Measurements from ENCODE around the gene RGN. TPM values are rescaled to one million over a fixed set of nuclear protein-coding genes. Genes with fewer than 3 reads are reported as not detected.
"Not testable (repeated sequence)": the region's sequence is repeated elsewhere in the genome, so short reads cannot be mapped to it uniquely, and the experiment has no call there.

RGN gene
- total RNA-seq, 2 experiments from 2014 or later = not detected

- Mint-ChIP-seq H3K4me3 (no peak overlapping the region), H3K9me3 (no peaks in the 10 kb centered on the region), H3K36me3 (ENCODE audit: low read depth) (no peaks in the 10 kb centered on the region), H3K27ac (no peak overlapping the region), H3K27me3 (ENCODE audit: low read depth) (no peaks in the 10 kb centered on the region), H3K4me1 (ENCODE audit: low read depth) (peaks cover 13% of the 10 kb centered on the region)
- intact Hi-C loops (cut with micrococcal nuclease) = loop anchor here (10.0 kb wide), 1 partner anchor 106 kb away; no protein-coding TSS in a partner anchor
- no peak for DNase-seq
- CTCF ChIA-PET = interaction anchor here (0.7 kb wide), 1 partner anchor 54 kb away, joined by 3 read pairs; no protein-coding TSS in a partner anchor
These were observed 13.0 kb downstream of the RGN start for GRCh38 chrX:47091149-47091775.

GRCh38 chrX:47093248-47093647, 15.0 kb downstream of the RGN start:
- Mint-ChIP-seq H3K27me3 (ENCODE audit: low read depth) (no peaks in the 10 kb centered on the region), H3K36me3 (ENCODE audit: low read depth) (no peaks in the 10 kb centered on the region), H3K27ac (no peak overlapping the region), H3K4me1 (ENCODE audit: low read depth) (peaks cover 13% of the 10 kb centered on the region), H3K4me3 (no peak overlapping the region), H3K9me3 (no peaks in the 10 kb centered on the region)
- CTCF ChIA-PET = interaction anchor here (0.7 to 2.3 kb wide), 5 partner anchors 10 to 289 kb away, joined by 4 to 6 read pairs (median 5); no protein-coding TSS in a partner anchor
- peak; percentile 21 for DNase-seq
- intact Hi-C loops (cut with micrococcal nuclease) = loop anchor here (1.0 to 10.0 kb wide), 4 partner anchors 62 to 334 kb away; partner anchors contain the start of gene SLC9A7

GRCh38 chrX:47093860-47094259, 15.6 kb downstream of the RGN start:
- Mint-ChIP-seq H3K27ac (no peak overlapping the region), H3K9me3 (no peaks in the 10 kb centered on the region), H3K4me3 (no peak overlapping the region), H3K36me3 (ENCODE audit: low read depth) (no peaks in the 10 kb centered on the region), H3K27me3 (ENCODE audit: low read depth) (no peaks in the 10 kb centered on the region), H3K4me1 (ENCODE audit: low read depth) (peaks cover 13% of the 10 kb centered on the region)
- no peak for DNase-seq
- CTCF ChIA-PET = interaction anchor here (0.7 to 2.3 kb wide), 4 partner anchors 11 to 290 kb away, joined by 4 to 6 read pairs (median 6); no protein-coding TSS in a partner anchor
- intact Hi-C loops (cut with micrococcal nuclease) = loop anchor here (1.0 to 10.0 kb wide), 4 partner anchors 63 to 335 kb away; partner anchors contain the start of gene SLC9A7

GRCh38 chrX:47097018-47097417, 18.8 kb downstream of the RGN start:
- DNase-seq = no peak
- no peak overlapping the region for H3K27ac Mint-ChIP-seq
- intact Hi-C loops (cut with micrococcal nuclease) = loop anchor here (10.0 kb wide), 1 partner anchor 112 kb away; no protein-coding TSS in a partner anchor
- CTCF ChIA-PET = no interaction called here
- no peaks in the 10 kb centered on the region for H3K4me1 Mint-ChIP-seq (ENCODE audit: low read depth)
- no peak overlapping the region for H3K4me3 Mint-ChIP-seq
- no peaks in the 10 kb centered on the region for H3K9me3 Mint-ChIP-seq
- no peaks in the 10 kb centered on the region for H3K36me3 Mint-ChIP-seq (ENCODE audit: low read depth)
- no peaks in the 10 kb centered on the region for H3K27me3 Mint-ChIP-seq (ENCODE audit: low read depth)

GRCh38 chrX:47098338-47099094, 20.3 kb downstream of the RGN start:
- CTCF ChIA-PET = no interaction called here

GRCh38 chrX:47101206-47101605, 23.0 kb downstream of the RGN start:
- no peaks in the 10 kb centered on the region for H3K36me3 Mint-ChIP-seq (ENCODE audit: low read depth)
- H3K9me3 Mint-ChIP-seq = no peaks in the 10 kb centered on the region
- no peak overlapping the region for H3K27ac Mint-ChIP-seq

More at GRCh38 chrX:47098338-47099094, 20.3 kb downstream of the RGN start:
- H3K4me1 Mint-ChIP-seq (ENCODE audit: low read depth) = no peaks in the 10 kb centered on the region
- intact Hi-C loops (cut with micrococcal nuclease) = loop anchor here (10.0 kb wide), 1 partner anchor 114 kb away; no protein-coding TSS in a partner anchor
- H3K36me3 Mint-ChIP-seq (ENCODE audit: low read depth) = no peaks in the 10 kb centered on the region
- H3K27me3 Mint-ChIP-seq (ENCODE audit: low read depth) = no peaks in the 10 kb centered on the region
- H3K27ac Mint-ChIP-seq = no peak overlapping the region
- no peak overlapping the region for H3K4me3 Mint-ChIP-seq
- no peak for DNase-seq
- no peaks in the 10 kb centered on the region for H3K9me3 Mint-ChIP-seq

GRCh38 chrX:47110936-47111615, 32.8 kb downstream of the RGN start:
- CTCF ChIA-PET; intact Hi-C loops (cut with micrococcal nuclease); H3K4me1 Mint-ChIP-seq (ENCODE audit: low read depth); H3K36me3 Mint-ChIP-seq (ENCODE audit: low read depth); H3K9me3 Mint-ChIP-seq; H3K27ac Mint-ChIP-seq; H3K27me3 Mint-ChIP-seq (ENCODE audit: low read depth); H3K4me3 Mint-ChIP-seq; DNase-seq: not testable (repeated sequence)

More at GRCh38 chrX:47101206-47101605, 23.0 kb downstream of the RGN start:
- intact Hi-C loops (cut with micrococcal nuclease) = no loop called here
- DNase-seq = no peak
- Mint-ChIP-seq H3K4me3 (no peak overlapping the region), H3K27me3 (ENCODE audit: low read depth) (no peaks in the 10 kb centered on the region), H3K4me1 (ENCODE audit: low read depth) (no peaks in the 10 kb centered on the region)
- CTCF ChIA-PET = no interaction called here

- Mint-ChIP-seq H3K4me1 (ENCODE audit: low read depth) (no peaks in the 10 kb centered on the region), H3K36me3 (ENCODE audit: low read depth) (no peaks in the 10 kb centered on the region), H3K4me3 (no peak overlapping the region), H3K27me3 (ENCODE audit: low read depth) (no peaks in the 10 kb centered on the region), H3K9me3 (no peaks in the 10 kb centered on the region), H3K27ac (no peak overlapping the region)
- intact Hi-C loops (cut with micrococcal nuclease) = no loop called here
- peak; percentile 18 for DNase-seq
- CTCF ChIA-PET = no interaction called here
These were observed 34.2 kb downstream of the RGN start for GRCh38 chrX:47112316-47112954.

- CTCF ChIA-PET; H3K27me3 Mint-ChIP-seq (ENCODE audit: low read depth); intact Hi-C loops (cut with micrococcal nuclease); DNase-seq; H3K4me1 Mint-ChIP-seq (ENCODE audit: low read depth); H3K9me3 Mint-ChIP-seq; H3K36me3 Mint-ChIP-seq (ENCODE audit: low read depth); H3K4me3 Mint-ChIP-seq; H3K27ac Mint-ChIP-seq: not testable (repeated sequence)
These were observed 38.4 kb downstream of the RGN start for GRCh38 chrX:47116551-47117110.

- H3K27me3 Mint-ChIP-seq (ENCODE audit: low read depth); H3K9me3 Mint-ChIP-seq; H3K36me3 Mint-ChIP-seq (ENCODE audit: low read depth); intact Hi-C loops (cut with micrococcal nuclease); CTCF ChIA-PET; H3K4me1 Mint-ChIP-seq (ENCODE audit: low read depth); DNase-seq; H3K27ac Mint-ChIP-seq; H3K4me3 Mint-ChIP-seq: not testable (repeated sequence)
These were observed 46.2 kb downstream of the RGN start for GRCh38 chrX:47124466-47124865.

- Mint-ChIP-seq H3K27me3 (ENCODE audit: low read depth) (no peaks in the 10 kb centered on the region), H3K27ac (peak overlapping the region; percentile 98), H3K4me1 (ENCODE audit: low read depth) (peaks cover 5% of the 10 kb centered on the region), H3K36me3 (ENCODE audit: low read depth) (no peaks in the 10 kb centered on the region), H3K9me3 (no peaks in the 10 kb centered on the region), H3K4me3 (peak overlapping the region; percentile 99)
- DNase-seq = peak; percentile 95
- CTCF ChIA-PET = interaction anchor here (2.3 kb wide), 1 partner anchor 15 kb away, joined by 6 read pairs; the partner anchor contains the start of genes NDUFB11 and RBM10
- intact Hi-C loops (cut with micrococcal nuclease) = loop anchor here (1.0 to 2.0 kb wide), 5 partner anchors 15 to 683 kb away; partner anchors contain the start of genes NDUFB11 and ZNF41
These were observed 51.1 kb downstream of the RGN start for GRCh38 chrX:47129157-47129898.
